GM12878 (cell line): ENCODE results near the gene JOSD2. TPM values are rescaled to one million over a fixed set of nuclear protein-coding genes. Genes with fewer than 3 reads are reported as not detected.

Source experiments
- ATAC-seq: fragments of 200-7000 bp; cut with Tn5 transposase; 3 replicates; pipeline ENCODE4 v1.9.1; 2020; ENCODE audit warnings: mild to moderate bottlenecking, moderate library complexity
- BruUV-seq: library from RNA; stranded (reverse); fragments of 400-500 nt; replicated peaks from 2 replicates; lab custom pipeline; 2021; lab: Mats Ljungman, UMichigan
- CTCF ChIA-PET: fragments of 300-600 bp; sonication (Branson Sonifier 250); formaldehyde crosslinking; extraction: SDS; loops from one replicate; lab custom pipeline; 2021; ENCODE audit warnings: inconsistent platforms; lab: Yijun Ruan, JAX
- POLR2A ChIA-PET: fragments of 350-600 bp; formaldehyde crosslinking; extraction: SDS; loops from one replicate; lab custom pipeline; 2021; ENCODE audit warnings: inconsistent platforms; lab: Charles Lee
- RAD21 ChIA-PET: fragments of 300-600 bp; sonication (Branson Sonifier 250); formaldehyde crosslinking; loops from one replicate; lab custom pipeline; 2023; ENCODE audit warnings: antibody characterized with exemption; ENCODE audit not compliant: unreplicated experiment; lab: Charles Lee
- SMC1A ChIA-PET: fragments of 300-600 bp; sonication (Branson Sonifier 250); formaldehyde crosslinking; loops from one replicate; lab custom pipeline; 2023; ENCODE audit not compliant: unreplicated experiment, uncharacterized antibody; lab: Charles Lee
- DNase-seq: peaks from one replicate; pipeline ENCODE4 v3.0.0-alpha.2; 2011; ENCODE audit warnings: low read depth, low spot score
- FAIRE-seq: peaks from 3 replicates; lab custom pipeline; 2011; peaks lifted over from hg19 to GRCh38; lab: Jason Lieb, UNC
- H2AFZ ChIP-seq: 2 replicates; pipeline ENCODE4 v1.6.0; 2011; ENCODE audit warnings: low read depth, low read length, control low read depth; ENCODE audit not compliant: control insufficient read depth
- H3K27ac ChIP-seq: 2 replicates; pipeline ENCODE4 v1.5.1; 2011; ENCODE audit warnings: control low read depth; ENCODE audit not compliant: control insufficient read depth, insufficient read depth
- H3K27me3 ChIP-seq, 2 experiments: replicated peaks in 1 of 2; 2 replicates each; pipeline versions ENCODE4 v1.6.0 to v1.6.1; 2011; ENCODE audit warnings: low read length in 1 of 2; ENCODE audit not compliant: control insufficient read depth in 2 of 2, insufficient read depth in 2 of 2
- H3K36me3 ChIP-seq, 2 experiments: 2 replicates each; pipeline ENCODE4 v1.5.1; 2011; ENCODE audit warnings: low read length in 1 of 2; ENCODE audit not compliant: control insufficient read depth in 2 of 2, insufficient read depth in 2 of 2
- H3K4me1 ChIP-seq: 2 replicates; pipeline ENCODE4 v1.6.1; 2011; ENCODE audit warnings: mild to moderate bottlenecking, low read length, moderate library complexity, mixed read lengths; ENCODE audit not compliant: control insufficient read depth, insufficient read depth
- H3K4me2 ChIP-seq: 2 replicates; pipeline ENCODE4 v1.6.0; 2011; ENCODE audit warnings: control low read depth; ENCODE audit not compliant: control insufficient read depth, insufficient read depth
- H3K4me3 ChIP-seq: fragments of 200-600 bp; sonication (generic); 2 replicates; pipeline ENCODE4 v1.5.1; 2016
- H3K79me2 ChIP-seq: 2 replicates; pipeline ENCODE4 v1.6.0; 2011; ENCODE audit warnings: low read length; ENCODE audit not compliant: control insufficient read depth, insufficient read depth
- H3K9ac ChIP-seq: 2 replicates; pipeline ENCODE4 v1.8.0; 2011; ENCODE audit warnings: low read length, control low read depth, mixed read lengths; ENCODE audit not compliant: control insufficient read depth, insufficient read depth
- H3K9me3 ChIP-seq: replicated peaks from 3 replicates; pipeline ENCODE4 v1.5.1; 2011; ENCODE audit warnings: mild to moderate bottlenecking, low read length; ENCODE audit not compliant: control insufficient read depth, insufficient read depth
- H4K20me1 ChIP-seq: 2 replicates; pipeline ENCODE4 v1.6.0; 2011; ENCODE audit not compliant: control insufficient read depth, insufficient read depth
- CBX3 ChIP-seq: fragments of 200-600 bp; sonication (generic); IDR thresholded peaks from 2 replicates; pipeline ENCODE4 v1.6.1; 2016; ENCODE audit warnings: low read depth, borderline replicate concordance
- CTCF ChIP-seq, 3 experiments: IDR thresholded peaks in 2 of 3; conservative IDR thresholded peaks in 1 of 3; 2 replicates each; pipeline ENCODE4 v1.5.1; 2011; ENCODE audit warnings: low read depth in 3 of 3, low read length in 3 of 3, mild to moderate bottlenecking in 3 of 3, control low read depth in 2 of 3, moderate library complexity in 2 of 3, inconsistent platforms in 1 of 3, mixed read lengths in 1 of 3; ENCODE audit not compliant: control insufficient read depth in 2 of 3, insufficient read depth in 1 of 3; ENCODE audit errors: extremely low read depth in 1 of 3
- ZBTB33 ChIP-seq: fragments of 450-650 bp; IDR thresholded peaks from 2 replicates; pipeline ENCODE4 v1.6.1; 2017; ENCODE audit warnings: mild to moderate bottlenecking
- ZNF24 ChIP-seq: fragments of 450-650 bp; IDR thresholded peaks from 2 replicates; pipeline ENCODE4 v1.6.1; 2017; ENCODE audit warnings: antibody characterized with exemption, mild to moderate bottlenecking
- WGBS: methylation state at CpG from one replicate; pipeline ENCODE4 v1.1.6; 2016; ENCODE audit warnings: low lambda C conversion rate; ENCODE audit not compliant: insufficient replicate concordance, insufficient coverage; ENCODE audit errors: missing lambda C conversion rate; 5-methylcytosine and 5-hydroxymethylcytosine counted together
- in situ Hi-C: fragments of 300-500 bp; cut with MboI; formaldehyde crosslinking; loops from 9 replicates; pipeline ENCODE4 v1.14.3; 2018; ENCODE audit warnings: mixed read lengths
- intact Hi-C: fragments of 100-400 bp; cut with micrococcal nuclease; formaldehyde crosslinking; loops from one replicate; pipeline ENCODE4 v1.14.2; 2022; ENCODE audit not compliant: unreplicated experiment
- polyA plus RNA-seq, 11 experiments: library from polyadenylated mRNA; depleted of rRNA in 4 of 11; unstranded in 6 of 11; stranded (reverse) in 5 of 11; fragments of >200 nt; fragmentation: Nextera tagmentation in 4 of 11; fragmentation: Illumina TruSeq in 1 of 11; extraction: Ambion mirVana in 4 of 11; extraction: Trizol in 1 of 11; gene quantifications; 1 replicate in 1 of 11; 2 replicates in 10 of 11; pipeline versions ENCODE4 v1.2.1 to v1.2.3, GENCODE V29; 2011 to 2016; ENCODE audit warnings: inconsistent platforms in 2 of 11, missing spikeins in 2 of 11, low read depth in 1 of 11
- total RNA-seq, 4 experiments: library from RNA; depleted of rRNA in 3 of 4; stranded (reverse); fragments of >200 nt in 3 of 4; fragmentation: Illumina TruSeq in 1 of 4; extraction: Trizol in 1 of 4; gene quantifications; 2 replicates each; pipeline versions ENCODE4 v1.2.1 to v1.2.3, GENCODE V29; 2013 to 2021

JOSD2 gene
- total and polyA plus RNA-seq, 10 of the 15 experiments (the other 5 are each of a cell fraction or from before 2014, with no cell fraction given) = 0.91 to 26.7 (median 13.0) TPM

DNA sequence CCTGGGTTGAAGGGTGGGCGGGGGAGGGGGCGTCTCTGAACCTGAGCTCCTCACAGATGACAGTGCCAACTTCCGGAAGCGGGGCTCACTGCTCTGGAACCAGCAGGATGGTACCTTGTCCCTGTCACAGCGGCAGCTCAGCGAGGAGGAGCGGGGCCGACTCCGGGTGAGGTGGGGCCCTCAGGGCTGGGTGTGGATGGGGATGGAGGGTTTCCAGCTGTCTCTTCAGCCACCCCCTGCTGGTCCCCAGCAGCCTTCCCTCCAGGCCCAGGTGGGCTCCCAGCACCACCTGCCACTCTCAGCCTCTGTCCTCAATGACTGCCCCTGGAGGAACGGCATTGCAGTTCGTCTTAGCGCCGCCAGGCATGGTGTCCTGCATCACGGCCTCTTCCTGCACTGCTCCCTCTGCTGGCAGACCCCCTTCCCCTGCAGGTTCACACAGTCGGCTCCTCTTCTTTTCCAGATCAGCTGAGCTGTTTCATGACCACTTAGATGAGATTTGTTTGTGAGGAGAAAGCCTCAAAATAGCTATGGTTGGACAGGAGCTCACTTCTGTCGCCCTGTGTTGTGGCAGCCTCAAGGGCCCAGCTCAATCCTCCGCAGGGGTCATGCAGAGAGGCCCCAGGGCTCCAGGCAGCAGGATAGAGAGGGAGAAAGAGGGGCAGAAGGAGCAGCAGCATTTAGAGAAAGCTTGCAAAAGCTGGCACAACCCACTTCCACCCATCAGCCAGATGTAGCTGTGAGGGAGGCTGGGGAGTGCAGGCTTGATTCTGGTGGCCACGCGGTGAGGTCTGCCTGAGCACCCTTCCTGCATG lies 31.9 kb downstream of the JOSD2 start:
- H3K4me2 ChIP-seq = no peak overlapping the region
- TF ChIP-seq ZBTB33 (0 out of 2 replicates have a peak, but pooled peaks have one; percentile 41), CTCF (IDR thresholded peaks at IDR 0.05 in 2 of 3, conservative IDR thresholded peaks at IDR 0.05 in 1 of 3; ENCODE audit: control insufficient read depth in 2 of 3, extremely low read depth in 1 of 3, insufficient read depth in 1 of 3, low read depth in 3 of 3, low read length in 3 of 3) (peak; percentile 1 to 16 (median 16); a peak in 1 of 6 replicates), CBX3 (no peak), ZNF24 (no peak)
- no peaks in the 10 kb centered on the region for H3K27me3 ChIP-seq
- POLR2A ChIA-PET = interaction anchor here (0.8 kb wide), 1 partner anchor 314 kb away, joined by 3 read pairs; no protein-coding TSS in a partner anchor
- RAD21 ChIA-PET = interaction anchor here (0.6 to 1.2 kb wide), 3 partner anchors 19 to 305 kb away, joined by 3 to 4 read pairs (median 4); no protein-coding TSS in a partner anchor
- BruUV-seq = no TSS peak
- no peak overlapping the region for H3K27ac ChIP-seq
- SMC1A ChIA-PET = no interaction called here
- no peak overlapping the region for H3K4me3 ChIP-seq
- WGBS = 95% methylated on average over 15 of the region's 19 CpGs
- no peak overlapping the region for H2AFZ ChIP-seq
- FAIRE-seq (no peak), DNase-seq (no peak), ATAC-seq (no peak)
- no peaks in the 10 kb centered on the region for H3K4me1 ChIP-seq
- in situ Hi-C loops (no loop called here), intact Hi-C loops (no loop called here)
- peaks cover 12 to 21% of the 10 kb centered on the region in 2 experiments; a peak in 3 of 4 replicates for H3K36me3 ChIP-seq
- H3K9me3 ChIP-seq = peaks cover 6% of the 10 kb centered on the region; the same call in 2 of the 3 replicates
- CTCF ChIA-PET = interaction anchor here (0.6 to 1.8 kb wide), 7 partner anchors 11 to 359 kb away, joined by 3 to 6 read pairs (median 3); no protein-coding TSS in a partner anchor
- H3K79me2 ChIP-seq = peaks cover 22% of the 10 kb centered on the region
- H4K20me1 ChIP-seq = no peaks in the 10 kb centered on the region
- no peak overlapping the region for H3K9ac ChIP-seq
